ENCODE measurements around the gene PELI2. TPM values are rescaled to one million over a fixed set of nuclear protein-coding genes. Genes with fewer than 3 reads are reported as not detected.

The PELI2 gene
- total RNA-seq, 2 experiments from 2014 or later = 2.7 to 3.4 TPM

DNA sequence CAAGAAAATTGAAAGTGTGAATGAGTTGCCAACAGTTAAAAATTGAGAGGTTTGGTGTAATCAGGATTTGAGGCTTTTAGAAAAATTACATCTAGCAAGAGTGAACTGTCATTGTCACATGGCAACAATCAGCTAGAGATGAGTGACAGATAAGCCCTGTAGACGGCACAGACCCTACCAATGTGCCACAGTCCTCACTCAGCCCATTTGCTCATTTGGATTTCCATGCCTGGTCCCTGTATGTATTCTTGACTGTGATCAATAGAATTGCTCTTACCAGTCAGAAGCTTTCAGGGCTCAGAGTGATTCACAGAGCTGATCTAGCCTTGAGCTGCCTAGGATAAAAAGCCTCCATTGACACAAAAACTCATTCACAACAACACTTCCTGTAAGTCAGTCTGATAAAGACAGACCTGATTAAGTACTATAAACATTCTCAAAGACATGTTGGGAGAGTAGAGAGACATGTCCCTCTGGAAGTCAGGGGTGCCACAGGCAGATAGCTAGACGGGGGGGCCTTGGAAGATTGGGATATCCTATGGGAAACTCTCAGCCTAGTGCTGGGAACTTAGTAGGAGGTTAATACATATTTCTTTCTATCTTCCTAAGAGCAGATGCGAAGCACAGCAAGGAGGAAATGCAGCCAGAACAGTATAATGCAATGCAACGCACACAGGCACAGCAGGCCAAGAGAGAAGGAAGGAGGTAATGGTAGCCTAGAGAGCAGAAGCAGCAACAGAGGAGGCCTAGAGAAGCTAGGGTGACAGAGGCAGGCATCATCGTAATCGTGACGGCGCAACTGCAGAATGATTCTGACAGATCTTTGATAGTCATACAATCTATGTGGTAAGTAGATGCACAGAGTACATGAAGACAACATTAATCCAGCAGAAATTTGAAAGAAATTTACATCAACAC, 2.0 kb upstream of the PELI2 start:
- TF ChIP-seq, protein P1, sequence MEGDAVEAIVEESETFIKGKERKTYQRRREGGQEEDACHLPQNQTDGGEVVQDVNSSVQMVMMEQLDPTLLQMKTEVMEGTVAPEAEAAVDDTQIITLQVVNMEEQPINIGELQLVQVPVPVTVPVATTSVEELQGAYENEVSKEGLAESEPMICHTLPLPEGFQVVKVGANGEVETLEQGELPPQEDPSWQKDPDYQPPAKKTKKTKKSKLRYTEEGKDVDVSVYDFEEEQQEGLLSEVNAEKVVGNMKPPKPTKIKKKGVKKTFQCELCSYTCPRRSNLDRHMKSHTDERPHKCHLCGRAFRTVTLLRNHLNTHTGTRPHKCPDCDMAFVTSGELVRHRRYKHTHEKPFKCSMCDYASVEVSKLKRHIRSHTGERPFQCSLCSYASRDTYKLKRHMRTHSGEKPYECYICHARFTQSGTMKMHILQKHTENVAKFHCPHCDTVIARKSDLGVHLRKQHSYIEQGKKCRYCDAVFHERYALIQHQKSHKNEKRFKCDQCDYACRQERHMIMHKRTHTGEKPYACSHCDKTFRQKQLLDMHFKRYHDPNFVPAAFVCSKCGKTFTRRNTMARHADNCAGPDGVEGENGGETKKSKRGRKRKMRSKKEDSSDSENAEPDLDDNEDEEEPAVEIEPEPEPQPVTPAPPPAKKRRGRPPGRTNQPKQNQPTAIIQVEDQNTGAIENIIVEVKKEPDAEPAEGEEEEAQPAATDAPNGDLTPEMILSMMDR (IDR thresholded peaks at IDR 0.05) = no peak
- DNase-seq (peak; percentile 31), ATAC-seq (no peak)
- POLR2A ChIA-PET = interaction anchor here (0.6 to 1.9 kb wide), 2 partner anchors 11 to 117 kb away, joined by 3 to 7 read pairs; no protein-coding TSS in a partner anchor
- CTCF ChIA-PET = interaction anchor here (0.6 to 3.6 kb wide), 2 partner anchors 8 to 9 kb away, joined by 3 to 13 read pairs; no protein-coding TSS in a partner anchor
- Mint-ChIP-seq H3K4me1 (ENCODE audit: low read depth) (peaks cover 38% of the 10 kb centered on the region), H3K27ac (peak overlapping the region; percentile 27), H3K36me3 (ENCODE audit: low read depth) (no peaks in the 10 kb centered on the region), H3K9me3 (no peaks in the 10 kb centered on the region), H3K27me3 (peaks cover 7% of the 10 kb centered on the region), H3K4me3 (no peak overlapping the region)
- intact Hi-C loops (cut with micrococcal nuclease) = no loop called here

GRCh38 chr14:56118611-56119181, 485 bp downstream of the PELI2 start:
- CTCF ChIA-PET = interaction anchor here (1.3 to 3.6 kb wide), 4 partner anchors 8 to 100 kb away, joined by 4 to 13 read pairs (median 4); no protein-coding TSS in a partner anchor
- H3K9me3 Mint-ChIP-seq = no peaks in the 10 kb centered on the region
- POLR2A ChIA-PET = interaction anchor here (0.9 to 1.0 kb wide), 3 partner anchors 31 to 76 kb away, joined by 3 to 4 read pairs (median 3); no protein-coding TSS in a partner anchor

GRCh38 chr14:56119201-56119981, 1.2 kb downstream of the PELI2 start:
- ChIA-PET POLR2A (interaction anchor here (1.0 kb wide), 2 partner anchors 30 to 55 kb away, joined by 3 read pairs; no protein-coding TSS in a partner anchor), CTCF (interaction anchor here (1.0 to 3.6 kb wide), 5 partner anchors 7 to 105 kb away, joined by 3 to 13 read pairs (median 4); no protein-coding TSS in a partner anchor)
- peak; percentile 40 for ATAC-seq
- Mint-ChIP-seq H3K27ac (peak overlapping the region; percentile 13), H3K4me3 (peak overlapping the region; percentile 80), H3K36me3 (ENCODE audit: low read depth) (no peaks in the 10 kb centered on the region), H3K9me3 (no peaks in the 10 kb centered on the region), H3K27me3 (peaks cover 15% of the 10 kb centered on the region), H3K4me1 (ENCODE audit: low read depth) (peaks cover 43% of the 10 kb centered on the region)
- peak; percentile 50 for DNase-seq
- TF ChIP-seq, protein P1 (IDR thresholded peaks at IDR 0.05) = no peak
- intact Hi-C loops (cut with micrococcal nuclease) = no loop called here

More at GRCh38 chr14:56118611-56119181, 485 bp downstream of the PELI2 start:
- Mint-ChIP-seq H3K27ac (no peak overlapping the region), H3K27me3 (peaks cover 15% of the 10 kb centered on the region), H3K36me3 (ENCODE audit: low read depth) (no peaks in the 10 kb centered on the region), H3K4me3 (peak overlapping the region; percentile 86), H3K4me1 (ENCODE audit: low read depth) (peaks cover 43% of the 10 kb centered on the region)
- intact Hi-C loops (cut with micrococcal nuclease) = no loop called here
- DNase-seq (peak; percentile 48), ATAC-seq (peak; percentile 52)
- TF ChIP-seq, protein P1 (IDR thresholded peaks at IDR 0.05) = no peak

DNA sequence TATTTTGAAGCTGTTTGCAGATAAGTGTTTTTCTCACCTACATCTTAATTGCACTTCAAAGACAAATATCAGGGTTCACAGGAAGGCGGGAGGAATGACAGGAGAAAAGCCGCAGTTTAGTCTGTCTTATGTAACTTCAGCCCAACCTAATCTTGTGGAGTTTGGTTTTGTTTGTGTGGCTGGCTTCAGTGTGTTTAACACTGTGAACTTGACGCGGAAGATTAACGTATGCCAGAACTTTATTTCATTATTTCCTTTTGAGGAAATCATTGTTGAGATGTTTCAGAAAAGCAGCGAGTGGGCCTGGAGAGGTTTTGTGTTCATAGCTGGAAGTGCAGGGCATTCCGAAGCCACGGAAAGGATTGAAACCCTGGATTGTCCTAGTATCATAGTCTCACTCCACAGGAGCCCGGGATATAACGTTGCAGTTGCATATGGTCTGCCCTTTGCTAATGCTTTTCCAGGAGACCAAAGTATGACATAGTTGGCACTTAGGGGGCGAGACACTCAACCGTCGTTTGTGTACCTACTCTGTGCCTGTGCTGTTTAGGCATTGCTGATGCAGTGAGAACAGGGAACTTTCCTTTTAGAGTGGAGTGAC, 2.0 kb downstream of the PELI2 start:
- peak overlapping the region; percentile 80 for H3K4me3 Mint-ChIP-seq
- ChIA-PET CTCF (interaction anchor here (1.0 kb wide), 1 partner anchor 104 kb away, joined by 3 read pairs; no protein-coding TSS in a partner anchor), POLR2A (no interaction called here)
- TF ChIP-seq, protein P1 (IDR thresholded peaks at IDR 0.05) = no peak
- intact Hi-C loops (cut with micrococcal nuclease) = no loop called here
- H3K27ac Mint-ChIP-seq = no peak overlapping the region
- no peak for ATAC-seq
- DNase-seq = no peak
- H3K4me1 Mint-ChIP-seq (ENCODE audit: low read depth) = peaks cover 46% of the 10 kb centered on the region
- H3K9me3 Mint-ChIP-seq = no peaks in the 10 kb centered on the region
- H3K27me3 Mint-ChIP-seq = peaks cover 15% of the 10 kb centered on the region
- no peaks in the 10 kb centered on the region for H3K36me3 Mint-ChIP-seq (ENCODE audit: low read depth)
